HepG2 (cell line): ENCODE data around the gene RETREG2. TPM values are rescaled to one million over a fixed set of nuclear protein-coding genes. Genes with fewer than 3 reads are reported as not detected.

ENCODE experiments used
- ATAC-seq: fragments of 200-7000 bp; cut with Tn5 transposase; 3 replicates; pipeline ENCODE4 v1.9.1; 2020; ENCODE audit warnings: mild to moderate bottlenecking, moderate library complexity
- BruUV-seq: library from RNA; stranded (reverse); fragments of 400-500 nt; replicated peaks from 2 replicates; lab custom pipeline; 2021; lab: Mats Ljungman, UMichigan
- CTCF ChIA-PET: fragments of 300-600 bp; formaldehyde crosslinking; extraction: SDS; loops from one replicate; lab custom pipeline; 2021; ENCODE audit warnings: low total read pairs, inconsistent platforms, low intra/inter-chr PET ratio; lab: Yijun Ruan, JAX
- POLR2A ChIA-PET: fragments of 350-600 bp; sonication (Branson Sonifier 250); formaldehyde crosslinking; loops from one replicate; lab custom pipeline; 2020; ENCODE audit warnings: antibody characterized with exemption, inconsistent platforms; lab: Yijun Ruan, JAX
- DNase-seq: peaks from one replicate; pipeline ENCODE4 v3.0.0-alpha.2; 2015; ENCODE audit warnings: low spot score
- FAIRE-seq: peaks from 3 replicates; lab custom pipeline; 2011; peaks lifted over from hg19 to GRCh38; lab: Jason Lieb, UNC
- H2AFZ ChIP-seq: one replicate; pipeline ENCODE4 v1.6.1; 2011; ENCODE audit warnings: low read length, inconsistent platforms
- H3K27ac ChIP-seq: fragments of 300-600 bp; 3 replicates; pipeline ENCODE4 v1.8.0; 2011; ENCODE audit warnings: mixed run types, mild to moderate bottlenecking, mixed read lengths, low read length, inconsistent platforms; ENCODE audit not compliant: insufficient read depth; ENCODE audit errors: extremely low read length
- H3K27me3 ChIP-seq, 2 experiments: fragments of 200-600 bp in 1 of 2; 2 replicates in 1 of 2; 3 replicates in 1 of 2; pipeline versions ENCODE4 v1.6.0 to v1.8.0; 2011; ENCODE audit warnings: low read length in 2 of 2, mild to moderate bottlenecking in 2 of 2, moderate library complexity in 2 of 2, inconsistent platforms in 1 of 2; ENCODE audit not compliant: insufficient read depth in 2 of 2, control insufficient read depth in 1 of 2
- H3K36me3 ChIP-seq, 2 experiments: fragments of 200-600 bp in 1 of 2; replicated peaks in 1 of 2; 2 replicates in 1 of 2; 3 replicates in 1 of 2; pipeline versions ENCODE4 v1.5.1 to v1.8.0; 2011; ENCODE audit warnings: low read length in 2 of 2, inconsistent platforms in 1 of 2; ENCODE audit not compliant: insufficient read depth in 2 of 2, control insufficient read depth in 1 of 2
- H3K4me1 ChIP-seq: 2 replicates; pipeline ENCODE4 v1.5.1; 2012; ENCODE audit warnings: low read length, inconsistent platforms; ENCODE audit not compliant: insufficient read depth
- H3K4me2 ChIP-seq: 2 replicates; pipeline ENCODE4 v1.6.0; 2011; ENCODE audit warnings: low read depth, low read length, inconsistent platforms
- H3K4me3 ChIP-seq, 3 experiments: fragments of 200-600 bp in 1 of 3; sonication (generic), shearing (Covaris generic) in 1 of 3; replicated peaks in 1 of 3; 2 replicates each; pipeline ENCODE4 v1.5.1; 2011 to 2016; ENCODE audit warnings: low read length in 3 of 3, inconsistent platforms in 2 of 3, low read depth in 2 of 3, mild to moderate bottlenecking in 2 of 3, control low read depth in 1 of 3, mixed read lengths in 1 of 3; ENCODE audit not compliant: insufficient read depth in 1 of 3
- H3K79me2 ChIP-seq: one replicate; pipeline ENCODE4 v1.6.1; 2011; ENCODE audit warnings: low read length, inconsistent platforms; ENCODE audit not compliant: insufficient read depth
- H3K9ac ChIP-seq: 2 replicates; pipeline ENCODE4 v1.6.0; 2011; ENCODE audit warnings: mild to moderate bottlenecking, low read depth, low read length, inconsistent platforms; ENCODE audit not compliant: insufficient read depth
- H3K9me3 ChIP-seq: 2 replicates; pipeline ENCODE4 v1.5.1; 2012; ENCODE audit warnings: mild to moderate bottlenecking, low read length
- H4K20me1 ChIP-seq: 2 replicates; pipeline ENCODE4 v1.6.0; 2011; ENCODE audit warnings: inconsistent platforms, mild to moderate bottlenecking, low read length, moderate library complexity; ENCODE audit not compliant: insufficient read depth
- BRCA1 ChIP-seq: sonication (generic); formaldehyde crosslinking; IDR thresholded peaks from 2 replicates; pipeline ENCODE4 v1.4.0; 2020; ENCODE audit warnings: missing genetic modification reagents
- CCDC6 ChIP-seq: sonication (generic); formaldehyde crosslinking; IDR thresholded peaks from 2 replicates; pipeline ENCODE4 v1.8.1; 2022; ENCODE audit warnings: mild to moderate bottlenecking, missing genetic modification reagents, moderate library complexity
- CHD2 ChIP-seq: IDR thresholded peaks from 2 replicates; pipeline ENCODE4 v1.6.1; 2011; ENCODE audit warnings: low read depth, low read length, improper control_type of control experiment
- MAZ ChIP-seq, 2 experiments: sonication (generic) in 1 of 2; formaldehyde crosslinking in 1 of 2; IDR thresholded peaks; 2 replicates each; pipeline versions ENCODE4 v1.5.0 to v1.6.1; 2012 to 2020; ENCODE audit warnings: low read depth in 2 of 2, mild to moderate bottlenecking in 2 of 2, borderline replicate concordance in 1 of 2, improper control_type of control experiment in 1 of 2, low read length in 1 of 2, missing genetic modification reagents in 1 of 2, moderate library complexity in 1 of 2
- NAIF1 ChIP-seq: sonication (generic); formaldehyde crosslinking; IDR thresholded peaks from 2 replicates; pipeline ENCODE4 v1.5.0; 2020; ENCODE audit warnings: mild to moderate bottlenecking, missing genetic modification reagents, borderline replicate concordance
- RBFOX2 ChIP-seq: fragments of 200-400 bp; formaldehyde crosslinking; IDR thresholded peaks from 2 replicates; pipeline ENCODE4 v1.6.1; 2017; ENCODE audit warnings: low read depth, mild to moderate bottlenecking, low read length
- RFX1 ChIP-seq: fragments of 450-650 bp; IDR thresholded peaks from 2 replicates; pipeline ENCODE4 v1.6.1; 2017
- SP2 ChIP-seq: sonication (generic); formaldehyde crosslinking; IDR thresholded peaks from 2 replicates; pipeline ENCODE4 v1.5.1; 2020; ENCODE audit warnings: mild to moderate bottlenecking, missing genetic modification reagents
- STAG1 ChIP-seq: sonication (generic); formaldehyde crosslinking; IDR thresholded peaks from 2 replicates; pipeline ENCODE4 v1.4.0; 2020; ENCODE audit warnings: missing genetic modification reagents
- ZBTB42 ChIP-seq: sonication (generic); formaldehyde crosslinking; IDR thresholded peaks from 2 replicates; pipeline ENCODE4 v1.5.0; 2020; ENCODE audit warnings: mild to moderate bottlenecking, missing genetic modification reagents
- ZNF558 ChIP-seq: sonication (generic); formaldehyde crosslinking; IDR thresholded peaks from 2 replicates; pipeline ENCODE4 v1.9.0; 2022; ENCODE audit warnings: mild to moderate bottlenecking, missing genetic modification reagents, borderline replicate concordance
- ZNF562 ChIP-seq: sonication (generic); formaldehyde crosslinking; IDR thresholded peaks from 2 replicates; pipeline ENCODE4 v1.8.0; 2022; ENCODE audit warnings: missing genetic modification reagents, borderline replicate concordance
- ZNF569 ChIP-seq: sonication (generic); formaldehyde crosslinking; IDR thresholded peaks from 2 replicates; pipeline ENCODE4 v1.5.0; 2020; ENCODE audit warnings: mild to moderate bottlenecking, missing genetic modification reagents, moderate library complexity, borderline replicate concordance
- ZSCAN21 ChIP-seq: sonication (generic); formaldehyde crosslinking; IDR thresholded peaks from 2 replicates; pipeline ENCODE4 v1.8.0; 2022; ENCODE audit warnings: mild to moderate bottlenecking, missing genetic modification reagents, moderate library complexity, borderline replicate concordance
- ZSCAN22 ChIP-seq: sonication (generic); formaldehyde crosslinking; IDR thresholded peaks from 2 replicates; pipeline ENCODE4 v1.4.0; 2020; ENCODE audit warnings: mild to moderate bottlenecking, missing genetic modification reagents
- WGBS: methylation state at CpG from one replicate; pipeline ENCODE4 v1.1.6; 2017; ENCODE audit warnings: low lambda C conversion rate; 5-methylcytosine and 5-hydroxymethylcytosine counted together
- in situ Hi-C: cut with HindIII; loops from 2 replicates; pipeline ENCODE4 v1.10.0; 2017; ENCODE audit warnings: low pct_unique_long_range_greater_than_20kb; ENCODE audit not compliant: extremely low pct_ligation_motif_present
- intact Hi-C: fragments of 100-400 bp; cut with micrococcal nuclease; formaldehyde crosslinking; loops from one replicate; pipeline ENCODE4 v1.10.0; 2022; ENCODE audit not compliant: unreplicated experiment
- polyA plus RNA-seq, 8 experiments: library from polyadenylated mRNA; depleted of rRNA in 3 of 8; stranded (reverse) in 7 of 8; unstranded in 1 of 8; fragments of >200 nt; fragmentation: Illumina TruSeq in 4 of 8; extraction: Trizol in 4 of 8; gene quantifications; 2 replicates each; pipeline versions ENCODE4 v1.2.1 to v1.2.3, GENCODE V29; 2011 to 2016; ENCODE audit warnings: low read depth in 4 of 8, missing spikeins in 1 of 8, mixed read lengths in 1 of 8; ENCODE audit not compliant: insufficient read depth in 1 of 8
- total RNA-seq, 5 experiments: library from RNA; depleted of rRNA; stranded (reverse); fragments of >200 nt; fragmentation: Illumina TruSeq; extraction: Trizol; gene quantifications; 2 replicates each; pipeline ENCODE4 v1.2.3, GENCODE V29; 2016; ENCODE audit warnings: low read depth in 1 of 5
- TF ChIP-seq, protein P1 (sequence below): sonication (generic); formaldehyde crosslinking; IDR thresholded peaks from 2 replicates; pipeline ENCODE4 v1.4.0; 2020; ENCODE audit warnings: missing genetic modification reagents, mild to moderate bottlenecking, borderline replicate concordance
- TF ChIP-seq, protein P2 (sequence below): sonication (generic); formaldehyde crosslinking; IDR thresholded peaks from 2 replicates; pipeline ENCODE4 v1.8.0; 2022; ENCODE audit warnings: mild to moderate bottlenecking, missing genetic modification reagents, moderate library complexity
- TF ChIP-seq, protein P3 (sequence below): IDR thresholded peaks from 2 replicates; pipeline ENCODE4 v1.6.1; 2016; ENCODE audit warnings: missing compliant biosample characterization, missing genetic modification reagents, borderline replicate concordance

Gene RETREG2
- total and polyA plus RNA-seq, 2 of the 13 experiments (the other 11 are each of a cell fraction or from before 2014, with no cell fraction given): 86.0 to 134 TPM

DNA sequence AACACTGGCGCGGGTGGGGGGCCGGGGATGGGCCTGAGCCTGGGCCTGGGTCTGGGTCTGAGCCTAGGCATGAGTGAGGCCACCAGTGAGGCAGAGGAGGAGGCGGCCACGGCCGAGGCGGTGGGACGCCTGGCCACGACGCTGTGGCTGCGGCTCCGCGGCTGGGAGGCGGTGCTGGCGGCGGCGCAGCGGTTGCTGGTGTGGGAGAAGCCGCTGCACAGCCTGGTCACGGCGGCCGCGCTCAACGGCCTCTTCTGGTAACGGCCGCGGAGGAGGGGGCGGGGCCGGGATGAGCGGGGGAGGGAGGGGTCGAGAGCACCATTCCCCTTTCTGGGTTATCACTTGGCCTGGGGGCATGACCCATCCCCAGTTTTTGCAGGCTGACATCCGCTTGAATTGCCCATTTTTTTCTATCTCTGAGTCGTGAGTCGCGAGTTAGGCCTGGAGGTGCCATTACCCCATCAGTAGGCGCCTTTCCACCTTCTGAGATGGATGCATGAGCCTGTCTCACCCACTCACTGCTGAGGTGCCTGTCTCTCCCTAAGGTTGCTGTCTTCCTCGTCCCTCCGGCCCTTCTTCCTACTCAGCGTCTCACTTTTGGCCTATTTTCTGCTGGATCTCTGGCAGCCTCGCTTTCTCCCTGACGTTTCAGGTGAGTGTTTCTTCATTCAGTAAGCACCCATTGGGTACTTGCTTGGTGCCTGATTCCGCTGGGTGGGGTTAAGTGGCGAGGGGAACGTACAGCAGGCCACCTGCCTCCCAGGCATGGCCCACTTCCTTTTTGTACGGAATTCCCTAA lies 501 bp downstream of the RETREG2 start:
- peak; percentile 1 for ATAC-seq
- Histone ChIP-seq H4K20me1 (no peaks in the 10 kb centered on the region), H3K27me3 (no peaks in the 10 kb centered on the region; a peak in 1 of 5 replicates), H3K4me2 (peak overlapping the region; percentile 100), H3K9ac (peak overlapping the region; percentile 82), H3K9me3 (no peaks in the 10 kb centered on the region), H3K36me3 (peaks cover 31 to 57% of the 10 kb centered on the region in 2 experiments), H3K4me3 (peak overlapping the region; percentile 72 to 87 (median 79)), H2AFZ (no peak overlapping the region), H3K79me2 (peaks cover 26% of the 10 kb centered on the region), H3K4me1 (peaks cover 37% of the 10 kb centered on the region), H3K27ac (peak overlapping the region; percentile 90)
- ChIA-PET CTCF (interaction anchor here (1.7 kb wide), 1 partner anchor 18 kb away, joined by 4 read pairs; the partner anchor contains the start of gene NHEJ1), POLR2A (interaction anchor here (1.3 to 10.4 kb wide), 3 partner anchors 21 to 30 kb away, joined by 3 to 227 read pairs (median 6); partner anchors contain the start of gene ZFAND2B)
- WGBS: 8% methylated on average over 32 of the region's 45 CpGs
- intact Hi-C loops: no loop called here
- in situ Hi-C loops: no loop called here
- BruUV-seq: no TSS peak
- no peak for DNase-seq
- no peak for FAIRE-seq
- TF ChIP-seq ZSCAN21 (CRISPR knock-in tag) (0 out of 2 replicates have a peak, but pooled peaks have one; percentile 12), BRCA1 (CRISPR knock-in tag) (peak; percentile 5; the same call in 1 of the 2 replicates), CHD2 (no peak; the same call in 1 of the 2 replicates), RBFOX2 (peak; percentile 44), ZSCAN22 (no peak), ZBTB42 (CRISPR knock-in tag) (peak; percentile 51; the same call in 1 of the 2 replicates), MAZ (IDR thresholded peaks at IDR 0.05; ENCODE audit: borderline replicate concordance, low read depth, low read length) (no peak), MAZ (CRISPR knock-in tag; IDR thresholded peaks at IDR 0.05; ENCODE audit: low read depth) (0 out of 2 replicates have a peak, but pooled peaks have one; percentile 40), ZNF562 (CRISPR knock-in tag) (no peak), STAG1 (CRISPR knock-in tag) (0 out of 2 replicates have a peak, but pooled peaks have one; percentile 0), SP2 (CRISPR knock-in tag) (no peak), NAIF1 (peak; percentile 22; the same call in 1 of the 2 replicates), RFX1 (no peak), CCDC6 (peak; percentile 17; the same call in 1 of the 2 replicates), ZNF558 (CRISPR knock-in tag) (0 out of 2 replicates have a peak, but pooled peaks have one; percentile 19), ZNF569 (CRISPR knock-in tag) (no peak)
- TF ChIP-seq, protein P1, sequence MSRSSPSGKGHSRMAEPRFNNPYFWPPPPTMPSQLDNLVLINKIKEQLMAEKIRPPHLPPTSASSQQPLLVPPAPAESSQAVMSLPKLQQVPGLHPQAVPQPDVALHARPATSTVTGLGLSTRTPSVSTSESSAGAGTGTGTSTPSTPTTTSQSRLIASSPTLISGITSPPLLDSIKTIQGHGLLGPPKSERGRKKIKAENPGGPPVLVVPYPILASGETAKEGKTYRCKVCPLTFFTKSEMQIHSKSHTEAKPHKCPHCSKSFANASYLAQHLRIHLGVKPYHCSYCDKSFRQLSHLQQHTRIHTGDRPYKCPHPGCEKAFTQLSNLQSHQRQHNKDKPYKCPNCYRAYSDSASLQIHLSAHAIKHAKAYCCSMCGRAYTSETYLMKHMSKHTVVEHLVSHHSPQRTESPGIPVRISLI (CRISPR knock-in tag): 0 out of 2 replicates have a peak, but pooled peaks have one; percentile 8
- TF ChIP-seq, protein P2, sequence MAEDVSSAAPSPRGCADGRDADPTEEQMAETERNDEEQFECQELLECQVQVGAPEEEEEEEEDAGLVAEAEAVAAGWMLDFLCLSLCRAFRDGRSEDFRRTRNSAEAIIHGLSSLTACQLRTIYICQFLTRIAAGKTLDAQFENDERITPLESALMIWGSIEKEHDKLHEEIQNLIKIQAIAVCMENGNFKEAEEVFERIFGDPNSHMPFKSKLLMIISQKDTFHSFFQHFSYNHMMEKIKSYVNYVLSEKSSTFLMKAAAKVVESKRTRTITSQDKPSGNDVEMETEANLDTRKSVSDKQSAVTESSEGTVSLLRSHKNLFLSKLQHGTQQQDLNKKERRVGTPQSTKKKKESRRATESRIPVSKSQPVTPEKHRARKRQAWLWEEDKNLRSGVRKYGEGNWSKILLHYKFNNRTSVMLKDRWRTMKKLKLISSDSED (CRISPR knock-in tag): no peak
- TF ChIP-seq, protein P3, sequence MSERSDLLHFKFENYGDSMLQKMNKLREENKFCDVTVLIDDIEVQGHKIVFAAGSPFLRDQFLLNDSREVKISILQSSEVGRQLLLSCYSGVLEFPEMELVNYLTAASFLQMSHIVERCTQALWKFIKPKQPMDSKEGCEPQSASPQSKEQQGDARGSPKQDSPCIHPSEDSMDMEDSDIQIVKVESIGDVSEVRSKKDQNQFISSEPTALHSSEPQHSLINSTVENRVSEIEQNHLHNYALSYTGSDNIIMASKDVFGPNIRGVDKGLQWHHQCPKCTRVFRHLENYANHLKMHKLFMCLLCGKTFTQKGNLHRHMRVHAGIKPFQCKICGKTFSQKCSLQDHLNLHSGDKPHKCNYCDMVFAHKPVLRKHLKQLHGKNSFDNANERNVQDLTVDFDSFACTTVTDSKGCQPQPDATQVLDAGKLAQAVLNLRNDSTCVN (CRISPR knock-in tag): 0 out of 2 replicates have a peak, but pooled peaks have one; percentile 11
